GM18517 (cell line): ENCODE measurements around the gene SMIM14.
"Not testable (repeated sequence)": the region's sequence is repeated elsewhere in the genome, so short reads cannot be mapped to it uniquely, and the experiment has no call there.

Experiments used
- ATAC-seq: cut with Tn5 transposase; IDR thresholded peaks from one replicate; pipeline ENCODE4 v1.9.1; 2021; ENCODE audit warnings: mild to moderate bottlenecking, moderate library complexity; ENCODE audit not compliant: unreplicated experiment

SMIM14 gene

GRCh38 chr4:39510348-39510929, 128.2 kb downstream of the SMIM14 start:
- ATAC-seq: no peak

- no peak for ATAC-seq
Measured at GRCh38 chr4:39505581-39505980, 133.1 kb downstream of the SMIM14 start.

GRCh38 chr4:39504538-39504937, 134.1 kb downstream of the SMIM14 start:
- ATAC-seq: no peak

GRCh38 chr4:39502664-39503035, 136.0 kb downstream of the SMIM14 start:
- not testable (repeated sequence) for ATAC-seq

- no peak for ATAC-seq
Measured at GRCh38 chr4:39502019-39502663, 136.5 kb downstream of the SMIM14 start.

DNA sequence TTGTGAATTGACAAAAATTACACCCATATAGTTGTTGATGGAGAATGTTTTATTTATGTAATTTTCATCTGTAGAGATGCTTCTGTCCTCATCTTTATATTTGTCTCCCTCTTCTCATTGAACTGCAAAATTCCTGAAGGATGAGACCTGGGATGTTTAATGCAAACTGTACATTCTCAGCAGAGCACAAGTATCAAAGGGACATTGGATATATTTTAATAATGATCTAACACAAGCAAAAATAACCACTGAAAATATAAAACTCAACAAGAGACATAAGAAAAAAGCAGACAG, 140.0 kb downstream of the SMIM14 start:
- ATAC-seq: no peak

DNA sequence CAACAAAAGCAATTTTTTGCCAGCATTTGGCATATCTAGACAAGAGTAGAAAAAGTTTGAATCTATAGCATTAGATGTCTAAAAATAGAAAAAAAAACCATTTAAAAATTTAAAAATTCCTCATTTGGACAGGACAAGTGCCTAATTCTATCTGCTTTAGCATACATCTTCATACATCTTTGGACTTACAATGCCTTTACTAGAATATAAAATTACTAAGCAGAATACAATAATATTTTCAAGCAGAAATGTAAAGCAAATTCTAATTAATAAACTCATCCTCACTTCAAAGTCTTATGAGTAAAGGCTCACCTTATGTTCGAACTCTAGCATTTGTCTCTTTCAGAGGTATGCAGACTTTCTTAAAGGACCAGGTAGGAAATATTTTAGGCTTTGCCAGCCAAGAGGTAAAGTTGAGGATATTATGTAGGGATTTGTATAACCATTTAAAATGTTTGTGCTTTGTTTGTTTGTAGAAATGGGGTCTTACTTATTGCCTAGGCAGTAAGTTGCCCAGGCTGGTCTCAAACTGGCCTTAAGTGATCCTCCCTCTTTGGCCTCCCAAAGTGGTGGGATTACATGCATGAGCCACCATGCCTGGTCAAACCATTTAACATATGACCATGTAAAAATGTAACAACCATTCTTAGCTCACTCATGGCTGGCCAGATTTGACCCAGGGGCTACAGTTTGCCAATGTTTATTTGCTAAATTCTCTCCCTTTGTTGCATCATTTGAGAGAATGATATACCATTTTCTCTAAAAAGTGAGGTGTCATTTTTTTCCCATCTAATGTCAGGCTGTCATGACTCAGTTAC, 140.5 kb downstream of the SMIM14 start:
- ATAC-seq: no peak
